ENCODE results near the gene COL15A1.
"Not testable (repeated sequence)": the region's sequence is repeated elsewhere in the genome, so short reads cannot be mapped to it uniquely, and the experiment has no call there.

The COL15A1 gene

DNA sequence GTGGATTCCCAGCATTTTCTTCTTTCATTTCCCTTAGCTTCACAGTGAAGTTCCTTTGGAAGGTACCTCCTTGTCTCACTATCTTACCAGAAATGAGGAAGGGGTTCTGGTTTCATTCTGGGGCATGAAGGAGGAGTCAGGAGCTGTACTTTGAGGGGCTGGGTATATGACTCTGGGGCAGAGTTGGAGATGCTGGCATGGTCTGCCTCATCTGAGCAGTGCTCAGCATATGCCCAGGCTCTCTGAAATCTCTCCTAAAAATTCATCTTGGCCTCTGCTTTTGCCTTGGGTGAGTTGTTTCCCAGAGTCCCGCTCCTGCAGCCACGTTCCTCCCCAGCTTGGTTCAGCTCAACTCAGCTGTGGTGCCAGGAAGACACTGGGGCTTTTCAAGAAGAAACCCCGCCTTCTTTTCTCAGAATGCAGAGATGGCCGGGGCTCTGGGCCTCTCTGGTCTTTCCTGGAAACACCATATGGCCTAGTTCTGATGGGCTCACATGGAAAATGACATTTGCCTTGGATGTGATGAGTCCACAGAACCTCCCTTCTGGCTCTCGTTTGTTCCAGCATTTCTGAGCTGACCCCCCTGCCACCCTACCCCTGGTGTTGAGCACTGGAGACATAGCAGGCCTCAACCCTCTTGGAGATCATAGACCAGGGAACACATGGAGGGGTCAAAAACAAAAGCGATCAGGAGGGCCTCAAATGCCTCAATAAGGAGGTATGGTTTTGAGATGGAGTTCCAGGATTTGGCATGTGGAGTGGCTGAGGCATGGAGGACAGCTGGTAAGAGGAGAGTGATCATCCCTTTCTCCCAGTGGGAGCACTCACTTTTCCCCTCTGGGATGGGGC is 149.2 kb downstream of the COL15A1 start:
- DNase-seq: peak; percentile 78

DNA sequence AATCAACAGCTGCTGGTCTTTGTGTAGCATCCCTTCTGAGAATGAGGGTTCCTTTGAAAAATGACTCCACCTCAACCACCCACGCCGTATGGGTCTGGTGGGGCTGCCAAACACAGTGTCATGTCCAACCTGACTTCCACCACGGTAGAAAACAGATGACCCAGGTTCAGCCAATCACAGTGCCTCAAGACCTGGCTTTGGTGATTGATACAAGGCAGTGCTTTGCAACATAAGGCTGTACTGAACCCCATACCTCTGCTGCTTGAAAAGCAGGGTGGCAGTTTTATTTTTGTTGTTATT is 149.7 kb downstream of the COL15A1 start:
- peak; percentile 32 for DNase-seq

- DNase-seq: no peak
Observed at GRCh38 chr9:99095565-99095964, 151.9 kb downstream of the COL15A1 start.

- no peak for DNase-seq
Observed at GRCh38 chr9:99096409-99096808, 152.7 kb downstream of the COL15A1 start.

DNA sequence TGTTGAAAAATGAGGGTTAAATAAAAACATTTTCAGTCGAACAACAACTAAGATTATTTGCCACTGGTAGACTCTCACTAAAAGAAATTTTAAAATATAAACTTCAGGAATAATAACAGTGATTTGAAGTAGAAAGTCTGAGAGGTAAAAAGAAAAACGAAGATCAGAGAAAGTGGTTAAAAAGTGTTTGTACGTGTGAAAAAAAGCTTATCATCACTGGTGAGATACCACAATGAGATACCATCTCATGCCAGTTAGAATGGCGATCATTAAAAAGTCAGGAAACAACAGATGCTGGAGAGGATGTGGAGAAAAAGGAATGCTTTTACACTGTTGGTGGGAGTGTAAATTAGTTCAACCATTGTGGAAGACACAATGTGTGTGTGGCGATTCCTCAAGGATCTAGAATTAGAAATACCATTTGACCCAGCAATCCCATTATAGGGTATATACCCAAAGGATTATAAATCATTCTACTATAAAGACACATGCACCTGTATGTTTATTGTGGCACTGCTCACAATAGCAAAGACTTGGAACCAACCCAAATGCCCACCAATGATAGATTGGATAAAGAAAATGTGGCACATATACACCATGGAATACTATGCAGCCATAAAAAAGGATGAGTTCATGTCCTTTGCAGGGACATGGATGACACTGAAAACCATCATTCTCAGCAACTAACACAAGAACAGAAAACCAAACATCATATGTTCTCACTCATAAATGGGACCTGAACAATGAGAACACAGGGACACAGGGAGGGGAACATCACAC is 156.3 kb downstream of the COL15A1 start:
- not testable (repeated sequence) for DNase-seq

DNA sequence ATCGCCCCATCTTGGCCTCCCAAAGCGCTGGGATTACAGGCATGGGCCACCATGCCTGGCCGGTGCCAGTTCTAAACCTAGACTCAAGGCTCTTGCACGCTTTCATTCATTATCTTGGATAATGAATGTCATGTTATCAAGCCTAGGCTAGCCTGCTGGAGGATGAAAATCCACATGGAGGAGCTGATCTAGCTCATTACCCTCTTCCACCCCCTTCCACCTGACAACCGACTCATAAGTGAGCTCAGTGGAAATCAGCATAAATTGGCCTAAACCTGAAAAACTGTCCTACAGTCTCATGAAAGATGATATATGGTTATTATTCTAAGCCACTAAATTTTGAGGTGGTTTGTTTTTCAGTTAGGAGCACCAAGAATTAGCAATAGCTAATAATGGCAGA is 157.6 kb downstream of the COL15A1 start:
- no peak for DNase-seq

- DNase-seq: no peak
Observed at GRCh38 chr9:99101812-99102211, 158.1 kb downstream of the COL15A1 start.

- no peak for DNase-seq
Observed at GRCh38 chr9:99103054-99103895, 159.6 kb downstream of the COL15A1 start.

GRCh38 chr9:99103901-99104458 is 160.3 kb downstream of the COL15A1 start:
- no peak for DNase-seq

DNA sequence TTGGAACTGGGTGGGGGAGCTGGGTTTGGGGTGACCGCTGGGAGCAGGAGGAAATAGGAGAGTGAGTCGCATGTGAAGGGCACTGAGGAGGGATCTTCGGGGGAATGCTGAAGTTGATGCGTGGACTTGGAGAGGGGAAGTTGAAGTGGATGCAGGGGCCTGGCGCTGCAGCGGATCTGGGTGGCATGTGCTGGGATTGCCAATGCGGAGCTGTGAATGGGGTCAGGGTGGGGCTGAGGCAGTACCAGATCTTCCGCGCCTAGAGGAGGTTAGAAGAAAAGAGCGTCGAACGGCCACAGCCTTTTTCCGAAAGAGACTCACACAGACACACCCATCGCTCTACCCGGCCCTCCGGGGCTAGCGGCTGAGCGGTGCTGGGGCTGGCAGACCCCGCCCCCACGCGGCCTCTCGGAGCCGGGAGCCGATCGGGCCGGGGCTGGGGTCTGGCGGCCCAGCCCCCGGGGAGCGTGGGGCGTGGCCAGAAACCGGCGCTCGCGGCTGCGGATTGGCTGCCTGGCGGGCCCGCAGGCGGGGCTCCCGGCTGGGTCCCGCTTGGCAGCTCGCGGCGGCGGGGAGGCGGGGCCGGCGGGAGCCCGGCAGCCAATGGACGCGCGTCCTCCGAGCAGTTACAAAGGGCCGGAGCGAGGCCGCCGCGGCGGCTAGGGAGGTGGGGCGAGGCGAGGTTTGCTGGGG is 160.9 kb downstream of the COL15A1 start, which contains the start of gene TGFBR1:
TGFBR1 (plus strand) TSS at position 655 of the 693 bp plus-strand sequence. CDS start 93 bp downstream, outside the sequence.
- peak; percentile 94 for DNase-seq

DNA sequence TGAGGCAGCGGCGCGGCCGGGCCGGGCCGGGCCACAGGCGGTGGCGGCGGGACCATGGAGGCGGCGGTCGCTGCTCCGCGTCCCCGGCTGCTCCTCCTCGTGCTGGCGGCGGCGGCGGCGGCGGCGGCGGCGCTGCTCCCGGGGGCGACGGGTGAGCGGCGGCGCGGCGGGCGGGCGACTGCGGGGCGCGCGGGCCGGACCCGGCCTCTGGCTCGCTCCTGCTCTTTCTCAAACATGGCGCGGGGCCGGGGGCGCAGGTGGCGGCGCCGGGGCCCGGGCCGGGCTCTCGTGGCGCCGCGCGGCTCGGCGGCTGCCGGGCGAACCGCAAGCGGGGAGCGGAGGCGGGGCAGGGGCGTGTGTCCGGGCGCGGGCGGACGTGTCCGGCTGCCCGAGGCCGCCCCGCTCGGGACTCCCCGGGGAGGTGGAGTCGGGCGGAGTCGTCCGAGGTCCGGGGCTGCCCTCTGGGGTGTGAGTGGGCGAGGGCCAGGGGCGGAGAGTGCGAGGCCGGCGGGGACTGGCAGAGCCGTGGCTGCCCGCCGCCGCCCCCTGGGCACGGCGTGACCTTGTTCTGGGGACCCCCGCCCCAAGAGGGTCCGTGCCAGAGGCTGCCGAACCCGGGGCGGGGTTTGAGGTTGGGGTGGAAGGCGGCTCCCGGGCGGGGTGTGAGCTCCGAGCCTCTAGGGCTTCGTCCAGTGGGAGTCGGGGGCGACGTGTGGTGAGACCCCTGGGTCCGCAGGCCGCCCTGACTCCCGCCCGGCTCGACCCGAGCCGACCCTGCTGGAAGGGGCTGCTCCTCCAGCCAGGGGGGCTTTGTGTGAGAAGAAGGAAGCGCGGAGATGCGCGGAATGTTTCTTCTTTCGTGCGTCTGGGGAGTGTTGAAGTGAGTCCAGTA is 161.7 kb downstream of the COL15A1 start:
- DNase-seq: peak; percentile 32

DNA sequence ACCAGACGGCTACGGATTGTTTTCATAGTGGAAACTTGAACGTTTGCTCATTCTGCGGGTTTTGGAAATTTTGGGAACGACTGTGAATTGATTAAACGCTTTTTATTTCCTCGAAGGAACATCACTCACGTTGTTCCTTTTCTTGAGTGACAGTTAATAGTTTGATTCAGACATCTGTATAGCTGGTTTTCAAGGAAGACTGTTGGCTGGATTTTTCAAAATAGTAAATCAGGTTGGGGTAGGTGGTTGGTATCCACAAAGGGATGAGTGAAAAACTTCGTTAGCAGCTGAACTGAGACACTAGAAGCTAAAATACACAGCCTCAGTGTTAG is 162.3 kb downstream of the COL15A1 start:
- no peak for DNase-seq

DNA sequence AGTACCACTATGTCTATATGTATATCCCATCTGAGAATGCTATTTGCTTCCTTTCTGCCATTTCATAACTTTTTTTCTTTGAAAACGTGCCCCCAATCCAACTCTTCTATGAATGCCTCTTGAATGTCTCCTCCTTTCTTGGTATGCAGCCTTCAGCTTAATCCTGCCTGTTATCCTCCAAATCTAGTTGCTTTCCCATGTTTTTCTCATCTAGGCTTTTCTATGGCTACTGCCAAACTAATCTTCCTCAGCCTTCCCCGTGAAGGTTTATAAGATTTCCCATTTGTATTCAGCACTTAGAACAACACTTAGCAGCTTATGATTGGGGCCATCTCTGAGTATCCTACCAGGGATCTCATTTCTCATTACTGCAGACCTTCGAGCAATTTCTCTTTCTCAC is 163.7 kb downstream of the COL15A1 start:
- DNase-seq: no peak

GRCh38 chr9:99108131-99108530 is 164.4 kb downstream of the COL15A1 start:
- no peak for DNase-seq

- no peak for DNase-seq
Observed at GRCh38 chr9:99109522-99109921, 165.8 kb downstream of the COL15A1 start.

- DNase-seq: peak; percentile 25
Observed at GRCh38 chr9:99112750-99113413, 169.2 kb downstream of the COL15A1 start.

DNA sequence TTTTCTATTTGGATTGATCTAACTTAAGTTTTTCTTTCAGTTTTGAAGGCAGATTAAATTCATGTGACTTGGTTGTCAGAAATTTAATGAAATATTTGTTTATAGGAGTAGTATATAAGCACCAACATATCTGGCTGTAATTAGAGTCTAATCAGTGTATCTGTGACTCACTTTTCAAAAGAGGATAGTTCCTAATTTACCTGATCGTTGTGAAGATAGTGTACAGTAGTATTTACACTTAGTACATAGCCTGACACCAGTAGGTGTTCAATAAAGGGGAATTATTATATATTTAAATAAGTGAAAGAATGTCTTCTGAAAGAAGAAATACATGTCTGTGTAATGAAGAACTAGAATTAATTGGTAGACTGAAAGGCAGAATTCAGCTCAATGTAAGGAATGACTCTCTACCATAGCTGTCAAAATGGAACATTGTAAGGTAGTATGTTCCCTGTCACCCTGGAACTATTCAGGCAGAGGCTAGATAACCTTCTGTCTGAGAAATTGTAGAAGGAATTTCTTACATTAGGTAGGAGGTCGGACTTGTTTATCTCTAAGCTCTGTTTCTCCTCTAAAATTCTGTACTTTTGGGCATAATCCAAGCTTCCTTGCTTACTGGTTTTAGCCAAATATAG is 169.8 kb downstream of the COL15A1 start:
- DNase-seq: no peak

DNA sequence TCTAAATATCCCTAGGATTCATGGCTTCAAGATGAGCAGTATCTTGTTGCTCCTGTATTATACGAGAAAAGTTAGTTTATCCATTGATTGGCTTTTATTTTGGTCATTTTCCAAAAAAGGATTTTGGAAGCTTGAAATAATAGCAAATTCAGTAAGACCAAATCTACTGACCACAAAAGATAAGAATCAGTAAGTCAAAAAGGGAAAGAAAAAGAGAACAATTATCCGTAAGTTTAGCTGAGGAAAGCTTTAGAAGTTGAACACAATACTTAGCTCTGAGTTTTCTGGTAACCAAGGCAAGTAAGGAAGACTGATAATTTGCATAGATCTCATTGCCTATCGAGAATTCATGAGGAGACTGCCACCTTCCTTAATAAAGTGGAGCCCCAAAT is 170.3 kb downstream of the COL15A1 start:
- no peak for DNase-seq

DNA sequence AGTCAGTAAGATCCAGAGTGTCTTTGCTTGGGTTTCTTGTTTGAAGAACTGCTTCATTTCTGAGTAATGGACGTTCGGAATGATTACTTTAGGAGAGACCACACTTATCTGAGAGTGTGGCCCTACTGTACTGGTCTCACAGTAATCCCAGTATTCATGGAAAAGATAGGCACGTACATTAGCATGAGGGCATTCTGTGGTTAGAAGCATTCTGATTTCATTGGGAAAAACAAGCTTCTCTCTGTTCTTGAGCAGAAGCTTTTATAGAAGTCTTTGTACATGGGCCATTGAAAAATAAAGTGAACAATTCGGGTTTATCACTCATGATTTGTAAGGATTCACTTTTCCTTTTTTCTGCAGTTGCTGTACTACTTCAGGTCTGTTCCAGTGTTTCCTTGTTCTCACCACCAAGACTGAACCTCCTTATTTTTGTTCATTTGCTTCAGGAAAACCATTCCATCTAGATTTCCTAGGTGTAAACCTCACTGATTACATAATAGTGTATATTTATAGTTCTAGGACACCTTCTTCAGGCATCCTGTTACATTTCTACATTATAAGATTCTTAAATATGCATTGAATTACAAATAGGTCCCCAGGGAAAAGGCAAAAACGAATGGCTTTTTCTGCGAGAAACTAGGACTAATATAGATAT is 171.3 kb downstream of the COL15A1 start:
- no peak for DNase-seq

DNA sequence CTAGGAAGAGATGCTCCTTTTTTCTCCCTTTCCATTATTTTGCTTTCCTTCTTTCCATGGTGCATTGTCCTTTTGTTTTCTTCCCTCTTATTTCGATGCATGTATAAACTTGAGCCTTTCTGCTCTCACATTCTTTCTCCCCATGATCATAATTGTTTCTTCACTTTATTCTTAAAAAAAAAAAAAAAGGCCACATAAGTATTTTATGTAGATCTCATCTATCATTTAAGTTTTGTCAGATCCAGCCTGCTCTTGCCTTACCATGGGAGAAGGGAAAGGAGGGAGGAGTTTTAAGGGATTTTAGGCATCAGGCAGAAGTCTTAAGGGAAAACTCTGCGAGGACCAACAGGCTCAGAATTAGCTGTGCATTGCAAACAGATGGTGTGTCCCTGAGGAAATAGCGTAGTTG is 172.3 kb downstream of the COL15A1 start:
- DNase-seq: no peak

Measured in activated CD4-positive, alpha-beta T cell treated with anti-CD3 and anti-CD28 coated beads, Interleukin-2, amount 50 U/mL, for 16 hours (primary cell).